Pancreas (tissue), 10 donors: ENCODE data around the gene UBR7. TPM values are rescaled to one million over a fixed set of nuclear protein-coding genes. Genes with fewer than 3 reads are reported as not detected.
"Not testable (repeated sequence)": the region's sequence is repeated elsewhere in the genome, so short reads cannot be mapped to it uniquely, and the experiment has no call there.

Experiments
- ATAC-seq, 4 donors: fragments of 200-7000 bp; cut with Tn5 transposase; one replicate each; pipeline versions ENCODE4 v1.8.0 to v1.9.1; 2020; ENCODE audit warnings: mild to moderate bottlenecking in 4 of 4, moderate library complexity in 4 of 4
- DNase-seq, 6 donors: peaks; one replicate each; pipeline ENCODE4 v3.0.0-alpha.2; 2020
- FAIRE-seq: peaks from 2 replicates; lab custom pipeline; 2012; peaks lifted over from hg19 to GRCh38; lab: Jason Lieb, UNC
- H3K27ac ChIP-seq, 4 donors: fragments of 200-600 bp; sonication (generic); 1 replicate in 3 of 4; 2 replicates in 1 of 4; pipeline versions ENCODE4 v1.5.0 to v1.8.0; 2020
- H3K27me3 ChIP-seq, 4 donors: fragments of 200-600 bp; one replicate each; pipeline ENCODE4 v1.8.0; 2021
- H3K36me3 ChIP-seq, 3 donors: fragments of 200-600 bp; sonication (generic) in 1 of 3; one replicate each; pipeline versions ENCODE4 v1.5.0 to v1.8.0; 2020 to 2021
- H3K4me1 ChIP-seq, 3 donors: fragments of 200-600 bp; one replicate each; pipeline ENCODE4 v1.8.0; 2021
- H3K4me3 ChIP-seq, 4 donors: fragments of 200-600 bp; sonication (generic) in 2 of 4; one replicate each; pipeline versions ENCODE4 v1.5.0 to v1.8.0; 2020 to 2021
- H3K9me3 ChIP-seq, 4 donors: fragments of 200-600 bp; one replicate each; pipeline ENCODE4 v1.8.0; 2021
- WGBS, 2 donors: extraction: QIAGEN DNeasy Blood & Tissue Kit; methylation state at CpG; one replicate each; pipeline ENCODE4 v1.1.7; 2013; 5-methylcytosine and 5-hydroxymethylcytosine counted together
- intact Hi-C, 3 donors: fragments of 100-400 bp; cut with DNase I; formaldehyde crosslinking; loops; one replicate each; pipeline versions ENCODE4 v1.11.1 to v1.14.2; 2022
- polyA plus RNA-seq, 2 donors: library from polyadenylated mRNA; stranded (reverse); fragments of 200-250 nt; gene quantifications; one replicate each; pipeline ENCODE4 v1.2.3, GENCODE V29; 2013
- total RNA-seq, 6 donors: library from RNA; stranded (reverse); fragmentation: NEBNext Ultra II Directional in 4 of 6; extraction: Animal tissue kit (Norgen Biotek cat#: 25700) in 4 of 6; gene quantifications; one replicate each; pipeline versions ENCODE4 v1.2.1 to v1.2.4, GENCODE V29; 2021 to 2023
- TF ChIP-seq, protein P1 (sequence below), 4 donors: fragments of 200-600 bp; sonication (generic) in 3 of 4; IDR thresholded peaks; one replicate each; pipeline versions ENCODE4 v1.5.0 to v1.8.0; 2021; ENCODE audit warnings: antibody characterized with exemption in 4 of 4
- donor health status: healthy with polysubstance abuse.
- donor health status: DM: no; HTN: no; CAD: no; lungs with moderate emphysema.
- donor health status: DM: no; HTN: no; CAD: no.
- donor health status: control.
- donor health status: control.
- donor health status: Bipolar disorder and iron deficiency.
- donor health status: DM: yes; HTN: yes; CAD: no.
- donor health status: DM: no; HTN: no; CAD: no.
- donor health status: DM: no; HTN: no; CAD: no.
- donor health status: DM: yes; HTN: yes; CAD: no.

Gene UBR7
- total and polyA plus RNA-seq, 8 donors: 5.5 to 17.6 (median 11.9) TPM

DNA sequence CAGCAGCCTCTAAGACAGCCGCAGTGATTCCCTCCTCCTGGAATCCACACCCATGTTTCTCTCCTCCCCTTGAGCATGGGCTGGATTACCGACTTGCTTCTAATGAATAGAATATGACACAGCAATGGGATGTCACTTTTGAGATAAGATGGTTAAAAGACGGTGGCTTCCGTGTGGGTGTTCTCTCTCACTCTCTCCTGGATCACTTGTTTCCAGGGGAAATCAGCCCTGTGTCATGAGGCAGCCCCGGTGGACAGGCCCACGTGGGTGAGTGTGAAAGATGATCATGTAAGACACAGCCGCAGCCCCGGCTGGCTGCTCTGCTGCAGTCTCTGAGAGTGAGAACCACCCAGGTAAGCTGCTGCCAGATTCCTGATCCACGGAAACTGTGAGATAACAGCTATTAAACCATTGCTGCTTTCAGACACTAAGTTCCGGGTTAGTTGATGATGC lies 33.1 kb upstream of the UBR7 start:
- intact Hi-C loops: no loop called here
- WGBS, 2 donors: 42 to 44% methylated on average over 10 of the region's 10 CpGs
- TF ChIP-seq, protein P1, sequence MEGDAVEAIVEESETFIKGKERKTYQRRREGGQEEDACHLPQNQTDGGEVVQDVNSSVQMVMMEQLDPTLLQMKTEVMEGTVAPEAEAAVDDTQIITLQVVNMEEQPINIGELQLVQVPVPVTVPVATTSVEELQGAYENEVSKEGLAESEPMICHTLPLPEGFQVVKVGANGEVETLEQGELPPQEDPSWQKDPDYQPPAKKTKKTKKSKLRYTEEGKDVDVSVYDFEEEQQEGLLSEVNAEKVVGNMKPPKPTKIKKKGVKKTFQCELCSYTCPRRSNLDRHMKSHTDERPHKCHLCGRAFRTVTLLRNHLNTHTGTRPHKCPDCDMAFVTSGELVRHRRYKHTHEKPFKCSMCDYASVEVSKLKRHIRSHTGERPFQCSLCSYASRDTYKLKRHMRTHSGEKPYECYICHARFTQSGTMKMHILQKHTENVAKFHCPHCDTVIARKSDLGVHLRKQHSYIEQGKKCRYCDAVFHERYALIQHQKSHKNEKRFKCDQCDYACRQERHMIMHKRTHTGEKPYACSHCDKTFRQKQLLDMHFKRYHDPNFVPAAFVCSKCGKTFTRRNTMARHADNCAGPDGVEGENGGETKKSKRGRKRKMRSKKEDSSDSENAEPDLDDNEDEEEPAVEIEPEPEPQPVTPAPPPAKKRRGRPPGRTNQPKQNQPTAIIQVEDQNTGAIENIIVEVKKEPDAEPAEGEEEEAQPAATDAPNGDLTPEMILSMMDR (IDR thresholded peaks at IDR 0.05): no peak
- DNase-seq (no peak), ATAC-seq (peak in 3 of 4 donors; percentile 35 to 65 (median 62)), FAIRE-seq (no peak)
- Histone ChIP-seq H3K4me3 (no peak overlapping the region), H3K9me3 (no peaks in the 10 kb centered on the region), H3K27me3 (no peaks in the 10 kb centered on the region), H3K36me3 (no peaks in the 10 kb centered on the region), H3K4me1 (no peaks in the 10 kb centered on the region), H3K27ac (peak overlapping the region in 2 of 4 donors; percentile 50 to 57)

DNA sequence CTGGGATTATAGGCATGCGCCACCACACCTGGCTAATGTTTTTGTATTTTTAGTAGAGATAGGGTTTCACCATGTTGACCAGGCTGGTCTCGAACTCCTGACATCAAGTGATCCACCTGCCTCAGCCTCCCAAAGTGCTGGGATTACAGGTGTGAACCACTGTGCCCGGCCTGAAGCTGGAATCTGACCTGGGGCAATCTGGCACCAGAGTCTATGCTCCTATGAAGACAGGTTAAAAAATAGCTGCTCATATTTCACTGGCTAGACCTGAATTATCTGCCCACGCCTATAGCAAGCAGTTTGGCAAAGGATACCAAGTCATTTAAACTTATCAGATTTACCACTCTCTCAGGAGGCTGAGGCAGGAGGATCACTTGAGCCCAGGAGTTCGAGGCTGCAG lies 32.3 kb upstream of the UBR7 start:
- H3K4me3 ChIP-seq, H3K4me1 ChIP-seq, H3K9me3 ChIP-seq, FAIRE-seq, H3K36me3 ChIP-seq, ATAC-seq, DNase-seq, intact Hi-C loops, H3K27me3 ChIP-seq: not testable (repeated sequence)
- 75 to 78% methylated on average over 5 of the region's 5 CpGs for WGBS, 2 donors
- peak overlapping the region in 1 of 4 donors; percentile 57 for H3K27ac ChIP-seq

DNA sequence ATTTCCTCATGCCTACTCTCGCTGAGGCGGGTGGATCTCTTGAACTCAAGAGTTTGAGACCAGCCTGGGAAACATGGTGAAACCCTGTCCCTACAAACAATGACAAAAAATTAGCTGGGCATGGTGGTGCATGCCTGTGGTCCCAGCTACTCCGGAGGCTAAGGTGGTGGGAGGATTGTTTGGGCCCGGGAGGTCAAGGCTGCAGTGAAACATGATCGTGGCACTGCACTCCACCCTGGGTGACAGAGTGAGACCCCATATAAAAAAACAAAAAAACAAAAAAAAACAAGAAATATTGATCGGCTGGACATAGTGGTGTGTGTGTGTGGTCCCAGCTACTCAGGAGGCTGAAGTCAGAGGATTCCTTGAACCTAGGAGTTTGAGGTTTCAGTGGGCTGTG lies 31.6 kb upstream of the UBR7 start:
- Histone ChIP-seq H3K4me1 (no peaks in the 10 kb centered on the region), H3K9me3 (no peaks in the 10 kb centered on the region), H3K27me3 (no peaks in the 10 kb centered on the region), H3K27ac (no peak overlapping the region), H3K36me3 (no peaks in the 10 kb centered on the region), H3K4me3 (no peak overlapping the region)
- TF ChIP-seq, protein P1 (IDR thresholded peaks at IDR 0.05): no peak
- DNase-seq (no peak), ATAC-seq (no peak), FAIRE-seq (no peak)
- intact Hi-C loops: no loop called here
- 75 to 82% methylated on average over 6 of the region's 6 CpGs for WGBS, 2 donors

DNA sequence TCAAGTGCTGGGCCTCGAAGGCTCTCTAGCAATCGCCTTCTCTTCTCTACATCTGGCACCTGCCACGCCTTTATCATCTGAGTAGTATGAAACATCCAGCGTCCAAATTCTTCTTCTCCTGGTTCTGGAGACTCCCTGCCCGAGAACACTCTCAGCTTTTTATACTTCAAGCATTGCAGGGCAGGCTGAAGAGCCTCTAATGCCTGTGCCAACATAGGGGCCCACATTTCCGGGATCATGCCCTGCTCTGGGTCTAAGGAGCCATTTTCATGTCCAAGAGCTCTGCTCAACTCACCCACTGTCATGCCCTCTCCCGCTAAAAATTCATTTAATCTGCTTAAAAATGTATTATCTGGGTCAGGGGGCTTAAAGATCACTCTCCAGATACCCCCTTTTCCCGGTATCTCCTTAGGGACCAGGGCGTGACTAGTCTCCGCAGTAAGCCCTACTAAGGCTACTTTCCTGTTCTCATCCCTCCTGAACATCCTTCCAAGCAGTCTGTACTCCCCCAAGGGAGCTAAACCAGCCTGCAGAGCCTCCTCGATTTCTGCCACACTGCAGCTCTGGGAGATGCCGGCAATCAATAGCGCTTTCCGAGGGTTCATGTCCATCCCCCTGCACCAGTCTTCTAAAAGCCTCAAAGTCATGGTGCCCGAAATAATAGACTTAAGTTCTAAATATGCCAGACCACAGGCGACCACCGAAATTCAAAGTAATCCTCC lies 23.3 kb upstream of the UBR7 start:
- FAIRE-seq: no peak
- no peak for DNase-seq
- Histone ChIP-seq H3K36me3 (no peaks in the 10 kb centered on the region), H3K4me3 (peak overlapping the region; percentile 75 to 97 (median 95)), H3K4me1 (peaks cover 0 to 24% (median 10%) of the 10 kb centered on the region in 3 donors), H3K27ac (peak overlapping the region in 3 of 4 donors; percentile 91 to 95 (median 93)), H3K27me3 (no peaks in the 10 kb centered on the region), H3K9me3 (no peaks in the 10 kb centered on the region)
- intact Hi-C loops: no loop called here
- no peak for ATAC-seq
- TF ChIP-seq, protein P1 (IDR thresholded peaks at IDR 0.05): no peak
- 28 to 36% methylated on average over 17 of the region's 17 CpGs for WGBS, 2 donors

DNA sequence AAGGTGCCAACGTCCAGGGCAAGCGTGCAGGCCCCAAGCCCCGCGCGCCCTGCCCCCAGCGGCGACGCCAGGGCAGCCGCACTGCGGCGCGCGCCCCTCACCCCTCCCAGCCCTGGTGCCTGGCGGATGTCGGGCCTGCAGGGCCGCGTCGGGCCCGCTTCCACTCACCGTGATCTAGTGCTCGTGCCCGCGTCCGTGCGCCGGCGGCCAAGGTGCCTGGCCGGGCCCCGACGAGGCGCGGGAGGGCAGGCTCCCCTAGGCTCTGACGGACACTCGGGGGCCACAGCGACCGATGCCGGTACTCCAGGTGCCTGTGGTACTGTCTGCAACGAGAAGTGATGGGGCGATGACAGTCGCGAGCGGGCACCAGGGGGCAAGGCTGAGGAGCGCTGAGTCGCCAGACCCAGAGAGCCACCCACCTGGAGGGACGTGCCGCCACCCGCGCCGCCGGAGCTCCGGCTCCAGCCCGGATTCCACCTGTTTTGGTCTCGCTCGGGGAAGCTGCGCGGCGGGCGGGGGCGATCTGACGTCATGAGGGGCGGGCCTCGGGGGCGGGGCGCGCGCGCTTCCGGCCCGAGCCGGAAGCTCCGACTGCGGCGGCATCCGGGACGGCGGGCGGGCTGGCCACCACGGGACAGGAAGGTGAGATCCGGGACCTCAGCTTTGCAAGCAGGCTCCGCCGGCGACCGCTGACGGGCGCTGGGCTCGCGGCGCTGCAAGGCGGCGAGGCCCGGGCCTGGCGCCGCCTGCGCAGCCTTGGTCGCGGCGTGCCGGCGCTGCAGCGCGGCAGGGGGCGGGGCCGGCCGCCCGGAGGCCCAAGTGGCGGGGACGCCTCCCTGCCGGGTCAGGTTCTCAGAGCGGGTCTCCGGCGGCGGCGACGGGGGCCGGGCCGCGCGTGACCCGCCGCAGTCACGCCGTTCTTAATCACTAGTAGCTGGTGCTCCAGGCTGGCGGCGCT lies 22.4 kb upstream of the UBR7 start, which contains the start of the genes LYSET and MOAP1:
Gene LYSET (plus strand): TSS at position 927 of the 958 bp plus-strand sequence. CDS start 89 bp downstream, outside the sequence.
Gene MOAP1 (minus strand): TSS at position 507 of the 958 bp plus-strand sequence. CDS start 655 bp downstream, outside the sequence.
- no peak for FAIRE-seq

More for the DNA sequence above, 22.4 kb upstream of the UBR7 start, which contains the start of the genes LYSET and MOAP1:
- TF ChIP-seq, protein P1 (IDR thresholded peaks at IDR 0.05): peak in 1 of 4 donors; percentile 23
- Histone ChIP-seq H3K4me3 (peak within 1 kb of the TSS; percentile 75 to 97 (median 95)), H3K36me3 (no peaks in the 10 kb centered on the region), H3K4me1 (peaks cover 0 to 24% (median 10%) of the 10 kb centered on the region in 3 donors), H3K27ac (peak within 1 kb of the TSS; percentile 90 to 95 (median 92)), H3K9me3 (no peaks in the 10 kb centered on the region), H3K27me3 (no peaks in the 10 kb centered on the region)
- 0 to 1% methylated on average over 88 to 124 of the region's 124 CpGs for WGBS, 2 donors
- peak; percentile 86 to 95 (median 90) for DNase-seq
- peak; percentile 93 to 97 (median 94) for ATAC-seq
- intact Hi-C loops: no loop called here
